GM12874 (cell line): ENCODE measurements around the gene MTCH1.

Source experiments
- CTCF ChIP-seq: IDR thresholded peaks from 2 replicates; pipeline ENCODE4 v1.5.1; 2011; ENCODE audit warnings: low read depth, mild to moderate bottlenecking, control low read depth, low read length, moderate library complexity; ENCODE audit not compliant: insufficient read depth

MTCH1 gene

GRCh38 chr6:37014667-37015066 lies 28.7 kb upstream of the MTCH1 start:
- no peak for TF ChIP-seq CTCF

GRCh38 chr6:37013516-37014491 lies 27.8 kb upstream of the MTCH1 start:
- TF ChIP-seq CTCF, result no peak

- TF ChIP-seq CTCF, result no peak
Measured at GRCh38 chr6:37011656-37012378, 25.8 kb upstream of the MTCH1 start.

- TF ChIP-seq CTCF, result no peak
Measured at GRCh38 chr6:37010402-37010892, 24.5 kb upstream of the MTCH1 start.

GRCh38 chr6:37008484-37009465 lies 22.8 kb upstream of the MTCH1 start:
- no peak for TF ChIP-seq CTCF

GRCh38 chr6:37007340-37008043 lies 21.5 kb upstream of the MTCH1 start:
- TF ChIP-seq CTCF, result no peak
